Panc1 (cell line): ENCODE results near the gene HGFAC. TPM values are rescaled to one million over a fixed set of nuclear protein-coding genes. Genes with fewer than 3 reads are reported as not detected.

ENCODE experiments used
- ATAC-seq: fragments of 200-7000 bp; cut with Tn5 transposase; 2 replicates; pipeline ENCODE4 v1.9.1; 2020; ENCODE audit warnings: mild to moderate bottlenecking, moderate library complexity
- BruUV-seq: library from RNA; stranded (reverse); fragments of 400-500 nt; replicated peaks from 2 replicates; lab custom pipeline; 2021; lab: Mats Ljungman, UMichigan
- CTCF ChIA-PET: fragments of 300-600 bp; sonication (Branson Sonifier 250); formaldehyde crosslinking; loops from one replicate; lab custom pipeline; 2022; ENCODE audit warnings: antibody characterized with exemption; lab: Charles Lee
- POLR2A ChIA-PET: fragments of 300-600 bp; sonication (Branson Sonifier 250); formaldehyde crosslinking; loops from one replicate; lab custom pipeline; 2022; ENCODE audit warnings: antibody characterized with exemption; lab: Charles Lee
- DNase-seq: peaks from one replicate; pipeline ENCODE4 v3.0.0-alpha.2; 2010; ENCODE audit warnings: low read depth, low spot score
- H3K27ac ChIP-seq: 2 replicates; pipeline ENCODE4 v1.5.1; 2011; ENCODE audit warnings: mild to moderate bottlenecking, low read length, inconsistent platforms
- H3K27me3 ChIP-seq: fragments of 200-500 bp; sonication (Bioruptor generic); 2 replicates; pipeline ENCODE4 v1.6.0; 2014; ENCODE audit warnings: low read length, inconsistent platforms; ENCODE audit not compliant: control insufficient read depth, insufficient read depth
- H3K36me3 ChIP-seq: fragments of 200-500 bp; sonication (Bioruptor generic); 2 replicates; pipeline ENCODE4 v1.5.1; 2014; ENCODE audit warnings: inconsistent platforms, mild to moderate bottlenecking, low read length, moderate library complexity; ENCODE audit not compliant: control insufficient read depth, insufficient read depth
- H3K4me1 ChIP-seq: 2 replicates; pipeline ENCODE4 v1.5.1; 2011; ENCODE audit warnings: inconsistent platforms, mild to moderate bottlenecking, low read length, moderate library complexity; ENCODE audit not compliant: control insufficient read depth, insufficient read depth
- H3K4me3 ChIP-seq, 2 experiments: 2 replicates each; pipeline ENCODE4 v1.5.1; 2011 to 2012; ENCODE audit warnings: low read depth in 2 of 2, low read length in 2 of 2, mild to moderate bottlenecking in 2 of 2, inconsistent platforms in 1 of 2, moderate library complexity in 1 of 2
- H3K9me3 ChIP-seq: fragments of 200-500 bp; sonication (Bioruptor generic); 2 replicates; pipeline ENCODE4 v1.5.1; 2014; ENCODE audit warnings: low read depth, mild to moderate bottlenecking, inconsistent platforms, low read length, moderate library complexity; ENCODE audit not compliant: control insufficient read depth, insufficient read depth
- CTCF ChIP-seq: fragments of 450-650 bp; IDR thresholded peaks from 2 replicates; pipeline ENCODE4 v1.5.1; 2017; ENCODE audit warnings: mild to moderate bottlenecking
- POLR2AphosphoS5 ChIP-seq: IDR thresholded peaks from 2 replicates; pipeline ENCODE4 v1.6.1; 2012; ENCODE audit warnings: mild to moderate bottlenecking, low read depth, low read length, moderate library complexity
- REST ChIP-seq, 2 experiments: IDR thresholded peaks; 2 replicates each; pipeline ENCODE4 v1.6.1; 2011 to 2012; ENCODE audit warnings: low read depth in 2 of 2, control low read depth in 1 of 2, low read length in 1 of 2, mild to moderate bottlenecking in 1 of 2, moderate library complexity in 1 of 2; ENCODE audit not compliant: insufficient read depth in 1 of 2
- SIN3A ChIP-seq: IDR thresholded peaks from 2 replicates; pipeline ENCODE4 v1.6.1; 2012; ENCODE audit warnings: low read depth, mild to moderate bottlenecking, low read length, moderate library complexity, borderline replicate concordance; ENCODE audit not compliant: insufficient read depth
- TCF7L2 ChIP-seq: IDR thresholded peaks from 2 replicates; pipeline ENCODE4 v1.6.1; 2011; ENCODE audit warnings: mild to moderate bottlenecking, low read depth, low read length, inconsistent platforms
- in situ Hi-C: cut with HindIII; loops from 2 replicates; pipeline ENCODE4 v1.10.0; 2016; ENCODE audit warnings: low sequenced_read_pairs, low pct_unique_long_range_greater_than_20kb
- intact Hi-C: fragments of 100-400 bp; cut with micrococcal nuclease; formaldehyde crosslinking; loops from one replicate; pipeline ENCODE4 v1.10.0; 2022; ENCODE audit not compliant: unreplicated experiment
- total RNA-seq: library from RNA; stranded (reverse); gene quantifications from one replicate; pipeline ENCODE4 v1.2.1, GENCODE V29; 2021; ENCODE audit not compliant: unreplicated experiment

The HGFAC gene
- total RNA-seq, 1 experiment from 2014 or later = 0.59 TPM

GRCh38 chr4:3446631-3447320 is 5.0 kb downstream of the HGFAC start:
- POLR2A ChIA-PET = no interaction called here
- no peaks in the 10 kb centered on the region for H3K9me3 ChIP-seq
- no TSS peak for BruUV-seq
- H3K27ac ChIP-seq = no peak overlapping the region
- intact Hi-C loops (no loop called here), in situ Hi-C loops (no loop called here)
- H3K36me3 ChIP-seq = no peaks in the 10 kb centered on the region
- CTCF ChIA-PET = no interaction called here
- H3K27me3 ChIP-seq = no peaks in the 10 kb centered on the region
- no peak for ATAC-seq
- TF ChIP-seq SIN3A = no peak
- no peak for TF ChIP-seq TCF7L2
- no peak for TF ChIP-seq CTCF
- no peak for TF ChIP-seq POLR2AphosphoS5
- no peak for TF ChIP-seq REST (IDR thresholded peaks at IDR 0.05; ENCODE audit: insufficient read depth in 1 of 2, low read depth in 2 of 2, low read length in 1 of 2)
- no peak for DNase-seq
- no peak overlapping the region for H3K4me3 ChIP-seq
- H3K4me1 ChIP-seq = no peaks in the 10 kb centered on the region

DNA sequence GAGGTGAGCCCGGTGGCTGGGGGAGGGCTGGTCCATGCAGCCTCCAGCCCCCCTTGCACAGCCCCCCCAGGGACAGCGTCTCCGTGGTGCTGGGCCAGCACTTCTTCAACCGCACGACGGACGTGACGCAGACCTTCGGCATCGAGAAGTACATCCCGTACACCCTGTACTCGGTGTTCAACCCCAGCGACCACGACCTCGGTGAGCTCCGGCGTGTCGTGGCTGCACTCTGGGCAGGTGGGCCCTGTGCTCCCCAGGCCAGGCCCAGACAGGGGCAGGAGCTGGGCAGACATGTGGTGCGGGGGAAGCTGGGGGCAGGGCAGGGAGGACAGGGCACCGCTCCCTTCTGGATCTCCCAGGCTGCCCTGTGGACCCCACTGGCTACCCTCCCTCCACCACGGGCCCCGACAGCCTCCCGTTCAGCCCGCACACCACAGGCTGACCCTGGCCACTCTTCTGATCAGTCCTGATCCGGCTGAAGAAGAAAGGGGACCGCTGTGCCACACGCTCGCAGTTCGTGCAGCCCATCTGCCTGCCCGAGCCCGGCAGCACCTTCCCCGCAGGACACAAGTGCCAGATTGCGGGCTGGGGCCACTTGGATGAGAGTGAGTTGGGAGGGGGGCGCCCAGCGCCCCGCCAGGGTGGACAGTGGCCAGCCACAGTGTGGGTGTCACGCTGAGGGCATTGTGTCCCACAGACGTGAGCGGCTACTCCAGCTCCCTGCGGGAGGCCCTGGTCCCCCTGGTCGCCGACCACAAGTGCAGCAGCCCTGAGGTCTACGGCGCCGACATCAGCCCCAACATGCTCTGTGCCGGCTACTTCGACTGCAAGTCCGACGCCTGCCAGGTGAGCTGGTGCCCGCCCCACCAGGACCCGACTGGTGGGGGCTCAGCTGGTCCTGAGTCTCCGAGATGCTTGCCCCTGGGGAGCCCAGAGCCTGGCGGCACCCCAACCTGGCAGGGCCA is 5.9 kb downstream of the HGFAC start:
- POLR2A ChIA-PET = no interaction called here

More for the DNA sequence above, 5.9 kb downstream of the HGFAC start:
- no peaks in the 10 kb centered on the region for H3K9me3 ChIP-seq
- H3K36me3 ChIP-seq = no peaks in the 10 kb centered on the region
- in situ Hi-C loops (no loop called here), intact Hi-C loops (no loop called here)
- CTCF ChIA-PET = no interaction called here
- no TSS peak for BruUV-seq
- H3K27me3 ChIP-seq = no peaks in the 10 kb centered on the region
- DNase-seq = no peak
- no peak for ATAC-seq
- H3K4me1 ChIP-seq = no peaks in the 10 kb centered on the region
- H3K27ac ChIP-seq = no peak overlapping the region
- TF ChIP-seq REST (IDR thresholded peaks at IDR 0.05; ENCODE audit: insufficient read depth in 1 of 2, low read depth in 2 of 2, low read length in 1 of 2) = no peak
- TF ChIP-seq SIN3A = no peak
- no peak for TF ChIP-seq CTCF
- TF ChIP-seq TCF7L2 = no peak
- no peak for TF ChIP-seq POLR2AphosphoS5
- H3K4me3 ChIP-seq = no peak overlapping the region
